CD4-positive, alpha-beta T cell treated with Interleukin-15 for 4 hours (primary cell): Measurements from ENCODE around the gene TREX2.

Experiments
- DNase-seq: peaks from one replicate; pipeline ENCODE4 v3.0.0-alpha.2; 2020; ENCODE audit warnings: low spot score

Gene TREX2

DNA sequence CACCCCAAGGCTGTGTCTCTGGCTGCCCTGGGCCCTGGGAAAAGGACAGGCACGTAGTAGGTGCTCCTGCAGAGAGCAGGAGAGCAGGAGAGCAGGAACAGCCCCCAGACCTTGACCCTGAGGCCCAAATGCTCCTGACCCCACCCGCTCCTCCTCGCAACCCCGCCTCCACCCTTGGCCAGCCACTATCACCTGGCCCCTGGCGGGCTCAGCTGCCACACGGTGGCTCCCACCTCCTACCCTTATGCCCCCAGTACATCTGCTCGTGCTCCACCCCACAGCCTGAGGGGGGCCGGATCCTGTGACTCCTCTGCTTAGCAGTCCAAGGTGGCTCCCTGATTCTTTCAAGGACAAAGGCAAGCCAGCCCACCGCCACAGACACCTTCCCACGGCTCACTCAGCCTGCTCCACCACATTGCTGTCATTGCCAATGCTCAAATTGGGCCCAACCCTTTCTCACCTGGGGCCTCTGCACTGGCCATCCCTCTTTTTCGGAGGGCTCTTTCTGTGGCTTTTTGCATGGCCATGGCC, 30.0 kb upstream of the TREX2 start:
- DNase-seq = no peak

DNA sequence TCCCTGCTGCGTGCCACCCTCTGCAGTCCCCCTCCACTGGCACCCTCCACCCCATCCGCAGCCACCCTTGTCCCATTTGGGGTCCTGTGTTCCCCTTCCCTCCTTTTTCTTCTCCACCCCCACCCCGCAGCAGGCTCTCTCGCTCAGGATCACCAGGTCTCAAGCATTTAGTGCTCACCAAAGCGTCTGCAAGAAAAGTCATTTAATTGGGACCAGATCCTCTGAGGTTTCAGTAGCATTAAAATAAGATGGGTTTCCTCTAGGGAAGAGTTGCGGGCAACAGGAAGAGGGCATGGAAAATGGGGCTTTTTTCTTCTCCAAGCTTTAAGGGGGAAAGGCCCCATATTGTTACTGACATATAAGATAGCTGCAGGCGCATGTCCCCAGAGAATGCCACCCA, 29.4 kb upstream of the TREX2 start:
- DNase-seq = no peak

DNA sequence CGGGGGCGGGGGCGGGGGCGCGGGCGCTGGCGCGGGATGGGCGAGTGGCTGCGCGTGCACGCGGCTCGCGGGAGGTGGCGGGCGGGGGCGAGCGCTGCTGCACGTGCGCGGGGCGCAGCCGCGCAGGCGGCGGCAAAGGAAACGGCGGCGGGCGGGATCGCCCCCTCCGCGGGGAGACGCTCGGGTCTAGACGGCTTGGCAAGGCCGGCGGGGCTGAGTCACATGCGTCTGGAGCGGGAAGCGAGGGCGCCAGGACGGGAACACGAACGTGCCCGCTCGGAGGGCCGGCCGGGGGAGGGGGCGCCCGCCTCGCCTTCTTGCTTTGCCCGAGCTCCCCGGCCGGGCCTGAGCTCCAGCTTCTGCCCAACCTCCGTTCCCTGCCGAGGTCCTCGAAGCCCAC, 28.9 kb upstream of the TREX2 start:
- DNase-seq = peak; percentile 32

DNA sequence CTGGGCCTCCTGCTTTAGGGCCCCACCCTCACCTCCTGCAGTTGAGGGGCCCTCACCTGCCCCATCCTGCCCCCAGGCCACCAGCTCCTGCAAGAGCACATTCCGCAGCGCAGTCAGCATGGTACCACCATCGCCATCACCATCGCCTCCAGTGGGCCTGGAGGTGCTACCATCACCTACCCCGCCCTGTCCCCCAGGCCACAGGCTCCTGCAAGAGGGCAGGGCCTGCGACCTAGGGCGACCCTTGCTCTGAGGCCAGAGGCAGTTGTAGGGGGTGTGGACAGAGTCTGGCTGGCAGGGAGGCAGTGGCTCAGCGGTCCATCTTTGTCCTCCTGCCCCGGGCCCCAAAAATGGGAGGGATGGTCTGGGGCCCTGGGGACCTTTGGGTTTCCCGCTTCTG, 28.4 kb upstream of the TREX2 start:
- DNase-seq = no peak

DNA sequence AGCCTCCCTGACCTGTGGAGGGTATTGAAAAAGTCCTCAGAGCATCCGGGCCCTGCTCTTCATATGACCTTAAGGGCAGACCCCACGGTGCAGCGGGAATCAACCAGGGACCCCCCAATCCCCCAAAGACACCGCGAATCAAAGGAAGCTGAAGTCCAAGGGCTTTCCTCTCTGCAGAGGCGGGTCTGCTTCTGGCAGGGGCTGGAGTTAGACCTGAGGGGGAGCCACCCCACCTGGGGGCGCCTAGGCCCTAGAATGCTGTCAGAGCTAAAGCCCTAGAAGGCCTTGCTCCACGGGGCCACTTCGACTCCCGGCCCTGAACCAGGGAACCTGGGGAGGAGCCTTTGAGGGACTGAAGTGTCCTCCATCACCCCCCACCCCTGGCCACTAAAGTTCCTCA, 27.3 kb upstream of the TREX2 start:
- DNase-seq = no peak

DNA sequence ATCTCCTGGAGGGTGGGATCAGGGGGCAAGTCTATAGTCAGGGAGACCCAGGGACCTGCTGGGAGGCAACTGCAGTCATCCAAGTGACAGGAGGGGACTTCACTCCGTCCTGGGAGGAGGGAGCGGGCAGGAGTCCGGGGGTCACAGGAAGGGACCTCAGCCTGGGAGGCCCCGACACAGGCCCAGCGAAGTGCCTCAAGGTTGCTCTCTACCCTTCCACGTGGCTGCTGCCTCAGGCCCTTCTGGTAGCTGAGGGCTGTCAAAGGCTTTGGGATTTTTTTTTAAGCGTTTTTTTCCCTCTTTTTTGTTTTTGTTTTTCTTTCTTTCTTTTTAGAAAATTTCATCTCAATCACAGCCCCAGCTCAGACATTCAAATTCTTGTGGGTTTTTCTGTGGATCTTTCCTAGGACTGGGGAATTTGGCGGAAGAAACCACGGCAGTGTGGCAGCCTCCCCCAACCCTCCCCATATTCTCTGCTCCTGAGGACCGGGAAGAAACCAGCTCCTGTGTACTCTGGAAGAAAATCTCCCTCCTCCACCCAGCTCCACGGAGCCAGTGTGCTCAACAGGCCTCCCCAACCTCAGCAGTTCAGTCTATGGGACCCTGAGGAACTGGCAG, 25.9 kb upstream of the TREX2 start:
- DNase-seq = no peak

DNA sequence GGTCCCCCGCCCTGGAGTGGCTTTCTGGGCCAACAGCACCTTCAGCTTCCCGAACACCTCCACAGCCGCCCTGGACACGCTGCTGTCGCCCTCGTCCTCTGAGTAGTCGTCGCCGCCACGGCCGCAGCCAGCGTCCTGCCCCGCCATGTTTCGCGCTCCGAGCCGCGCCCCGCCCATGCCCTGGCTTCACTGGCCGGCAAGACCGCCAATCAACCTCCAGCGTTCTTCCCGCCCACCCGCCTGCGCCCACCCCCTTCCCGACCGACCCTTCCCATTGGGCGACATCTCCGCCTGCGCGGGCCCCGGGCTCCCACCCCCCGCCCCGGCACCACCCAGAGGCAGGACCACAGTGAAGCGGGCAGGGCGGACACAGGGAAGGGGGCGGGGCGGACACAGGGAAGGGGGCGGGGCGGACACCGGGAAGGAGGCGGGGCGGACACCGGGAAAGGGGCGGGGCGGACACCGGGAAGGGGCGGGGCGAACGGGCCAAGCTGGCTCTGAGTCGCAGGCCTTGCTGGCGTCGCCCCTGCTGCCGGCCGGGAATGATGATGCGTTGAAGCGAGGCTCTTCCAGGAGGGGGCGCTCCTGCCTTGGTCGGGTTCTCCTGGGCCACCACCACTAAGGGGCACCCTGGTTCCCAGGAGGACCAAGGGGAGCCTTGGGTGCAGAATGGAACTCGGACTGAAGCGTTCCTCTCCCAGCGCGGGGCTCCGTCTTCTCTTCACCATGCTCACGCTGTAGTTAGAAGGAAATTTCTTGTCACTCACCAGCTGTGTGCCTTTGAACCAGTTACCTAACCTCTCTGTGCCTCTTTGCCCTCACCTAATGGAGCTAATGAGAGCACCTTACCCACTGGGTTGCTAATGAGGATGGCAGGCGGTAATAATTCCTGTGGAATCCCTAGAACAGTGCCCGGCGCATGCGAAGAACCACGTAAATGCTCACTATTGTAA, 24.8 kb upstream of the TREX2 start, which contains the start of gene HAUS7:
Gene HAUS7, minus strand, starts transcription at position 166 of the 953 bp plus-strand sequence. Its CDS starts 19 bp downstream, at position 147.
- DNase-seq = peak; percentile 88

DNA sequence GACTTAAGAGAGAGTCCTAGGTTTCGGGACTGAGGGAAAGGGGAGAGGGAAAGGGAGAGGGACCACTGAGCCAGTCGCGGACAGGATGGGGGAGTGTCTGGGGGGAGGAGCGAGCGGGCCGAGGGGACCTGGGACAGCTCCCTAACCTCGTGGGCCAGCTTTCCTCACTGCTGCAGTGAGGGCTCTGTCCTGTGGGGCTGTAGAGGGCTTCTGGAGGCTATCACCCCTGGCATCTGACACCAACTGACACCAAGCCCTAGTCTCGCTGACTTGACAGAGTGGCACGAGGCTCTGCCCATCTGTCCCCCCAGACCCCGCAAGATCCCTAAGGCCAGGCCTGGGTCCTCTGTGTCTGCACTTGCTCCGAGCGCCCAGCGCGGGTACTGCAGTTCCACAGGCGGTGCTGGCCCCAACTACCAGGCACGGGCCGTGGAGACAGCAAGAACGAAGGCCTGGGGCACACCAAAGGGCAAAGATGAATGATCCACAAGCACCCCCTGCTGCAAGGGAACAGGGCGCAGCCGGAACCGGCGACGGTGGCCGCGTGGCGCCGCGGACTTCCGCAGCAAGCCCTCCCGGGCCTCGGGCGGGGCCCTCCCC, 24.1 kb upstream of the TREX2 start:
- peak; percentile 43 for DNase-seq

DNA sequence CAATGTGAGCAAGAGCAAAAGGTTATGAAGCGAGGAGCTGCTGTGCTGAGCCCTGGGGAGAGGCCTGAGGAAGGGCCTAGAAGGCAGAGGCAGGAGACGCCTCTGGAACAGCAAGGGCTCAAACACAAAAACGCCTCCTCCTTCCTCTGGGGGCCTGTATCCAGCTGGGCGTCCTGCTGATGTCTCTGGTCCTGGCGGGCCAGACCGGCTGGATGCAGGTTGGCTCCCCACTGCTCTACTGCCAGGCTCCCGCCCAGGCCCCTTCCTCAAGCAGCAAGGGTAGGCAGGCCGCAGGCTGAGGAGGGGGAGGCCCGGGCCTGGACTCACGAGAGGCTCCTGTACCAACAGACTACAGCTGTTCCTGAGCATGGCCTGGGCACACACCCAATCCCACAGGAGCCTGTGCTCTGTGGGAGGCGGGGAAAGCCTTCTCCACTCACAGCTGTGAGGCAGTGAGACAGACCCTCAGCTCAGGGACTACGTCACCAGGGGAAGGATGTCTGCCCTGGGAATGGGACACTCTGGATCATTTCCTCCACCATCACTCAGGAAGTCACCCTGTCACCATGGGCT, 22.2 kb upstream of the TREX2 start:
- no peak for DNase-seq

DNA sequence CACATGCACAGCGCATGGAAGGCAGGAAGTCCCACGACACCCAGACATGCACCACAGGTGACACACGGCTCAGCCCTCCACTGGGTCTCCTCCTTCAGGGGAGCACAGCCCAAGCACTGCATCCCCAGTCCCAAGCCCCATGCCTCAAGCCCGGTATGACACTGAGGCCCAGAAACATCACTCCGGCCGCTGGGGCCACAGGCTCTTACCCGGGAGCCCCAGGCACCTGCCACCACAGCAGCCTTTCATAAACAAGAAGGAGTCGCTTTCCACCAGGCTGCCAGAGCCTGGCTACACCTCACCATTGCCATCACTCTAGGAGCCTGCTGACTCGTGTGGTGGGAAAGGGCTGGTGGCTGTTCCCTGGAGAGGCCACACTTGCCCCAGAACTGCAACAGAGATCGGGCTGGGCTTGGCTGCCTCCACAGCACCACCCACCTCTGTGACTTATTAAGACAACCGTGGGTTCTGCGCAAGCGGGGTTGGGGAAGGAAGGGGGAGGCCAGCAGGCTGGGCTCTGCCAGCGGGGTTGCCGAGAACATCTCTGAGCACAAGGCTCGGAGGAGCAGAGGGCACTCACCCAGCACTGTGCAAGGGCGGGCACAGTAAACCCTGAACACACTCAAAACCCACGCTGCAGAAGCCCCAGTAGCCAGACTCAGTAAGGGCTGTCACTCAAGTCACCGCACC, 20.0 kb upstream of the TREX2 start:
- DNase-seq = no peak

DNA sequence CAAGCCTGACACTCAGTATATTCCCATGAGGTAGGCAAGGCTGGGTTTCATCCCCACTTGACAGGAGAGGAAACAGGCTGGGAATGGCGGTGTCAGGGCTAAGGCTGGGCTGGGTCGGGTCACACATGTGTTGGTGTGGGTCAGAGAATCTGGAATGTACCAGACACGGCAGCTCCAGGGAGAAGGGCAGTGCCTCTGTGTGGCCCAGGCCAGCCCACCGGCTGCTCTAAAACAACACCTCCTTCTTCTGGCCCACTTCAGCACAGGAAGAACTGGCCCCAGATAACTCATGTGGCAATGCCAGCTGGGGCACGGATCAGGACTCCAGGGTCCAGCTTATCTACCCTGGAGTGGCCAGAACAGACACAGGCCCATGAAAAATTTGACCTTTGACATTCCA, 18.3 kb upstream of the TREX2 start:
- DNase-seq = no peak

DNA sequence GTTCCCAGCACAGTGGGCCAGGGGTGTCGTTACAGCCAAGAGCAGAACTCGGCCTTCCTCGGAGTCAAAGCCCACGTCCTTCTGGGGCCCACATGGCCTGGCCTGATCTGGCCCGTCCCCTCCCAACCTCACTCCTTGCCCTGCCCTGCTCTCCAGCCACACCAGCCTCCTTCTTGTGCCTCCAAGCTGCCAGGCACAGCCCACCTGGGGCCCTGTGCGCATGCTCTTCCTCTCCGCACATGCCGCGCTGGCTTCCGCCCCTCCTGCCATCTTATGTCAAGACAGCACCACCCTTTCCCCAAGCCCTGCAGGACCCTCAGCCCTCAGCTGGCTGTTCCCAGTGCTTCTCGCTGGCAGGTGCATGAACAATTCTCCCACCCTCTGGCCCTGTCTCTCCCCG, 17.7 kb upstream of the TREX2 start:
- no peak for DNase-seq

DNA sequence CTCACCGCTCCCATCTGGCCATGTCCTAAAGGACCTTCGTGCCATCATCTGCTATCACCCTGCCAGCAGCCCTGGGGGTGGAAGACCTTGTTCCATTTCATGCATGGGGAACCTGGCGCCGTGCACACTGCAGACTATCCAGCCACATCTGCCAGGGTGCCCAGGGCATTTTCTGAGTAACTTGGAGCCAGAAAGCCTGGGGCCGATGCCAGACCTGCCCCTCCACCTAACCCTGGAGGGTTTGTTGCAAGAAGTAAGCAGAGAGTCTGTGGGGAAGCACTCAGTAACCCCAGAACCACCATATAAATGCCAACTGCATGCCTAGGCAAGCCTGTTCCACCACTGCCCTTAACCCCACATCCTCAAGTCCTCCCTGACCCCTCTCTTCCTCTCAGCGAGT, 17.2 kb upstream of the TREX2 start:
- DNase-seq = no peak

DNA sequence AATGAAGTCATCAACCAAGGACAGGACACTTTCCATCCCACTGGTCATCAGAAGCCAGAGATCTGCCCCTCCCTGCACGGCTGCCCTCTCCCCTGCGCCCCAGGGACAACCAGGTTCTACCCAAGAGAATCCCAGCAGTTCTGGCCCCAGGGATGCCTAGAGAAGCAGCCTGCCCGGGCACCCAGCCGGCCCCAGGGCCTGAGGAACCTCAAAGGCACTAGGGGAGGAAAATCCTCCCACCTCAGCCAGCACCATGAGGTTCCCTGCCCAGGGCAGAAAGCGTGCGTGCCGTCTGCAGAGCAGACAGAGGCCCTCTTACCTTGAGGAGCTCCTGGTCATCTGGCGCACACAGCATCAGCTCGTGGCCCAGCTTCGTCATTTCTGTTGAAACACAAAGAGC, 16.4 kb upstream of the TREX2 start:
- no peak for DNase-seq

DNA sequence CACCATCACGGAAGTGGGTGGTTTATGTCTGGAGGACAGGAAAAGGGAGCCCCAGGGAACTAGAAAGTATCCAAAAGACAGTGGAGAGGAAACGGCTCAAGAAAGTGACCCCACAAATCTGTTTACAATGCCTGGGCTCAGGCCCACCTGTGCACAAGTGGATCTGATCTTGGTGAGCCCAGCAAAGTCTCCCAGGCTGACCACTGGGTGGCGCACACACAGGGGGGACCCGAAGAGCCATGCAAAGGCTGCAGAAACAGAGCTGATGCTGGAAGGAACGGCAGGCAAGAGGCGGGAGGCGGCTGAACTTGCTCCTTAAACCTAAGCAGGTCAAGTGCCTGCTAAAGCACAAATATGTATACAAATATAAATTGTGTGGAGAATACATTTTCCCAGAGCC, 15.0 kb upstream of the TREX2 start:
- DNase-seq = peak; percentile 33

DNA sequence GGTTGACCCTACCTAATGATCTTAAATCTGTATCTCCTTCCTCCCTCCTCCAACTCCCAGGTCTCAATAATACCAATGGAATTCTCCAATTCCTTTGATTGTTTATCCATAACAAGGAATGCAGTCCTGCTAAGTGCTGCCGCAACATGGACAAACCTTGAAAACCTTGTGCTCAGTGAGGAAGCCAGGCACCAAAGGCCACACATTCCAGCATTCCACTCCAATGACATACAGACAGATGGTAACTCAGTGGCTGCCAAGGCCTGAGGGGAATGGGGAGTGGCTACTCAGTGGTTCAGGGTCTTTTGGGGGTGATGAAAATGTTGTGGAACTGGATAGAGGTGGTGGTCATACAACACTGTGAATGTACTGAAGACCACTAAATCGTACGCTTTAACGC, 14.1 kb upstream of the TREX2 start:
- DNase-seq = no peak

DNA sequence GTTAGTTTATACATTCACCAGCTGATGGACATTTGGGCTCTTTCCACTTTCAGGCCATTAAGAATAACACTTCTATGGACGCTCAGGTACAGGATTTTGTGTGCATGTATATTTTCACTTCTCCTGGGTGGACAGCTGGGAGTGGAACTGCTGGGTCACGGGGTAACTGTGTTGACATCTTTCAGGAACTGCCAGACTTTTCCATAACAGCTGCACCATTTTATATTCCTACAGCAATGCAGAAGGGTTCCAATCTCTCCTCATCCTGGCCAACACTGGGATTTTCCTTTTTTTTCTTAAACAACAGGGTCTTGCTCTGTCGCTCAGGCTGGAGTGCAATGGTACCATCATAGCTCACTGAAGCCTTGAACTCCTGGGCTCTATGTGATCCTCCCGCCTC, 12.6 kb upstream of the TREX2 start:
- no peak for DNase-seq

DNA sequence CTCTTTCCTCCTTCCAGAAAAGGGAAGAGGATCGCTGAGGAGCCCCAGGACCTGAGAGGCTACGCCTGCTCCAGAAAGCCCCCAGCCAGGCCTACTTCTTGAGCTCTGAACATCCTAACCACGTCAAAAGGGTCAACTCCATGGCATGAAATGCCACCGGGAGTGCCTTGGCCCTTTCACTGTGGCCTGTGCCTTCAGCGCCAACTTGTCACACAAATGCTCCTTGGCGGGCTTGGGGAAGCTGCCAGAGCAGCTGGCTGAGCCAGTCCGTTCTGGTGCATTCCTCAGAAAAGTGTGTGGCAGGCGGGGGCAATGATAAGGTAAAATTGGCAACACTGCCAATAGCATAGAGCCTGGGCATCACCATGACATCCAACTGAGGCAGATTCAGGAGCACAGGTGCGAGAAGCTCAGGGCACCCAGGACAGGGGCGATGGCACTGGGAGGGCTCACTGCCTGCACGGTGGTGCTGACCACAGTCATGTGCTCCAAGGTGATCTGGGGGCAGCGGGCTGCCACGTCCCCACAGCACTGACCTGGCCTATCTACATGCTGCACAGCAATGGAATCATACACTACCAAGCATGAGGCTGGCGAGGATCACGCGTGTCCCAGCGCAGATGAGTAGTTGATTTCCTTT, 12.1 kb upstream of the TREX2 start:
- DNase-seq = no peak

DNA sequence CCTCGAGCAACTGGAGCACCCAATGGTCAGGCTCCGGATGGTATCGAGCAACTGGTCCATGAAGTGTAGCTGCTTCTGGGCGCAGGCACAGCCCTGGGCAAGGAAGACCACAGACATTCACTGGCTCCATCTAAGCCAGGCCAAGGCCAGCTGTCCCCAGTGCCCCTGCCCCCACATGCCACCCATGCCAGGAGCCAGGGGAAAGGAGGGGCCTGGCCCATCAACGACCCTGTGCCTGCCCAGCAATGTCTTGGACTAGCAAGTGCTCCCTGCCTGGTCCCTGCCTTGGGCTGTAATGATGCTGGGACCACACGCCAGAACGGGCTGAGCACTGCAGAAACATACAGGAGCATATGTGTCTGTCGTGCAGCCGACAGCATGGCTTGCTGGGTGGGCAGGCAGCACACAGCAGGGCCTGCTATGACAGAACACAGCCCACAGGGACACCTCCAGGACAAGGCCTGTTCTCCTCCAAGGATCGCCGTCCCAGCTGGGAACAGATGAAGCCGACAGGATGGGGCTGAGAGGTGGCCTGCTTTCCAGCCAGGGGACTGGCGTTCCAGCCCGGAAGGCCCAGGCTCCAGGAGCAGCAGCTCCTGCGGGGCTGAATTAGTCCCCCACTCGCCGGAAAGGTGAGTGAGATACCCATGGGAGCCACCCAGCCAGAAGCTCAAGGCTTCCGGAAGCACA, 11.4 kb upstream of the TREX2 start:
- no peak for DNase-seq

DNA sequence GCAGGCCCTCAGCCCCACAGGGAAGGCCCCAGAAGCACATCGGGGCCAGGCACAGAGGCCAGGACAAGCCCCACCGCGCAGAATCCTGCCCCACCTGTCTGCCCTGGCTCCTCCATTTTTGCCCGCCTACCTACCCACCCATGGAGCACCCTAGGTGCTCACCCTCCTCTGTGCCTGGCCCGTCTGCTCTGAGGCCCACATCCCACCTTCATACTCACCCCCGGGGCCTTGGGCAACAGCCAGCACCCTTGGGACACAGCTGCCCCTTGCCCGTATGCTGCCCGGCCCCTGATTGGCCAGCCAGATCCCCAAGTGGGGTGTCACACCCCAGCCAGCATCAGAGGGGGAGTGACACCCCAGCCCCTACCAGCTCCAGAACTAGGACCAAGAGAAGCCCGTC, 10.8 kb upstream of the TREX2 start:
- no peak for DNase-seq

DNA sequence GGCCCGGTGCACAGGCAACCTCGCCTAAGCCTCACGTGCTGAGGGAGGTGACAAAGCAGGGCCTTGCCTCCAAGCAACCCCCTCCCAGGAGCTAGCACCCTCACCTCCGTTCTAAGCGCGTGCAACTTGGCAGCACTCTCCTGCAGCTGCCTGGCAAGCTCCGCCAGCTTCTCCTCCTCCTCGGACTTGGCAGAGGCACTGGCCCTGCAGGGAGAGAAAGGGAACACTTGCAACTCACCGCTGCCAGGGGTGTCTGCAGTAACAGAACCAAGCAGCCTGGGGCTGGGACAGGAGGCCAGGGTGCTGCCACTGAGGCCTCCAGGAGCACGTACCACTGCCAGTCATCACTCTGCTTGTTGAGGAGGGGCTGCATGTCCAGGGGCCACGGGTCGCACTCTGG, 10.3 kb upstream of the TREX2 start:
- DNase-seq = no peak
